Progenitor cell of endocrine pancreas (in vitro differentiated cells): ENCODE results near the gene MYO5A. TPM values are rescaled to one million over a fixed set of nuclear protein-coding genes. Genes with fewer than 3 reads are reported as not detected.

ENCODE experiments used
- DNase-seq: peaks from one replicate; pipeline ENCODE4 v3.0.0; 2021; ENCODE audit warnings: low spot score; ENCODE audit not compliant: unreplicated experiment
- H3K27ac Mint-ChIP-seq: 2 replicates; pipeline ENCODE4 v1.8.0; 2021; ENCODE audit warnings: mild to moderate bottlenecking, moderate library complexity, mixed read lengths
- H3K27me3 Mint-ChIP-seq: 2 replicates; pipeline ENCODE4 v1.8.0; 2021; ENCODE audit warnings: mixed read lengths
- H3K36me3 Mint-ChIP-seq: 2 replicates; pipeline ENCODE4 v1.8.0; 2022; ENCODE audit warnings: mixed read lengths; ENCODE audit not compliant: insufficient read depth
- H3K4me1 Mint-ChIP-seq: 2 replicates; pipeline ENCODE4 v1.8.0; 2021; ENCODE audit warnings: low read depth, mixed read lengths
- H3K4me3 Mint-ChIP-seq: 2 replicates; pipeline ENCODE4 v1.8.0; 2021; ENCODE audit warnings: low read depth, mild to moderate bottlenecking, moderate library complexity, mixed read lengths
- H3K9me3 Mint-ChIP-seq: 2 replicates; pipeline ENCODE4 v1.8.0; 2021; ENCODE audit warnings: low read depth, mixed read lengths
- total RNA-seq: library from RNA; stranded (reverse); gene quantifications from 2 replicates; pipeline ENCODE4 v1.2.1, GENCODE V29; 2021
- TF ChIP-seq, protein P1 (sequence below): fragments of 200-600 bp; sonication (generic); IDR thresholded peaks from one replicate; pipeline ENCODE4 v1.5.0; 2021; ENCODE audit warnings: antibody characterized with exemption, mild to moderate bottlenecking; ENCODE audit not compliant: unreplicated experiment

The MYO5A gene
- total RNA-seq, 1 donor from 2014 or later, result 31.0 TPM

DNA sequence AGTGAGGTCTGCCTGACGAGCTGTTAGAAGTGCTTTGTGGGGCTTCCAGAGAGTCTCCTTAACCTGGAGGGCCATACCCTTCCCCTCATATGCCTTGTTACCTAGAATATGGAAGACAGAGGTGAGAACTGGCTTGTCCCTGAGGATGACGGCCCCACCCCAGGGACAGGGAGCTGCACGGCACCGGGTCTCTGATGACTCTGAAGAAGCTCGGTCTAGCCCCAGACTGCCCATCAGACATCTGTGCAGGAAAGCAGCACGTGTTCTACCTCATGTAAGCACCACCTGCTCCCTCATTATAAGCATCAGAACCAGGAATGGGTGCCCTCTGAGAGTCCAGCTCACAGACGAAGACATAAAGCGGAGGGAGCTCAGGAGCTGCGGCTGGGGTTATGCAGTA lies 251.1 kb downstream of the MYO5A start:
- no peak overlapping the region for H3K27ac Mint-ChIP-seq
- H3K4me1 Mint-ChIP-seq, result peaks cover 12% of the 10 kb centered on the region
- H3K4me3 Mint-ChIP-seq, result no peak overlapping the region
- H3K27me3 Mint-ChIP-seq, result no peaks in the 10 kb centered on the region
- peaks cover 27% of the 10 kb centered on the region for H3K36me3 Mint-ChIP-seq
- TF ChIP-seq, protein P1, sequence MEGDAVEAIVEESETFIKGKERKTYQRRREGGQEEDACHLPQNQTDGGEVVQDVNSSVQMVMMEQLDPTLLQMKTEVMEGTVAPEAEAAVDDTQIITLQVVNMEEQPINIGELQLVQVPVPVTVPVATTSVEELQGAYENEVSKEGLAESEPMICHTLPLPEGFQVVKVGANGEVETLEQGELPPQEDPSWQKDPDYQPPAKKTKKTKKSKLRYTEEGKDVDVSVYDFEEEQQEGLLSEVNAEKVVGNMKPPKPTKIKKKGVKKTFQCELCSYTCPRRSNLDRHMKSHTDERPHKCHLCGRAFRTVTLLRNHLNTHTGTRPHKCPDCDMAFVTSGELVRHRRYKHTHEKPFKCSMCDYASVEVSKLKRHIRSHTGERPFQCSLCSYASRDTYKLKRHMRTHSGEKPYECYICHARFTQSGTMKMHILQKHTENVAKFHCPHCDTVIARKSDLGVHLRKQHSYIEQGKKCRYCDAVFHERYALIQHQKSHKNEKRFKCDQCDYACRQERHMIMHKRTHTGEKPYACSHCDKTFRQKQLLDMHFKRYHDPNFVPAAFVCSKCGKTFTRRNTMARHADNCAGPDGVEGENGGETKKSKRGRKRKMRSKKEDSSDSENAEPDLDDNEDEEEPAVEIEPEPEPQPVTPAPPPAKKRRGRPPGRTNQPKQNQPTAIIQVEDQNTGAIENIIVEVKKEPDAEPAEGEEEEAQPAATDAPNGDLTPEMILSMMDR, result no peak
- no peaks in the 10 kb centered on the region for H3K9me3 Mint-ChIP-seq
- no peak for DNase-seq

DNA sequence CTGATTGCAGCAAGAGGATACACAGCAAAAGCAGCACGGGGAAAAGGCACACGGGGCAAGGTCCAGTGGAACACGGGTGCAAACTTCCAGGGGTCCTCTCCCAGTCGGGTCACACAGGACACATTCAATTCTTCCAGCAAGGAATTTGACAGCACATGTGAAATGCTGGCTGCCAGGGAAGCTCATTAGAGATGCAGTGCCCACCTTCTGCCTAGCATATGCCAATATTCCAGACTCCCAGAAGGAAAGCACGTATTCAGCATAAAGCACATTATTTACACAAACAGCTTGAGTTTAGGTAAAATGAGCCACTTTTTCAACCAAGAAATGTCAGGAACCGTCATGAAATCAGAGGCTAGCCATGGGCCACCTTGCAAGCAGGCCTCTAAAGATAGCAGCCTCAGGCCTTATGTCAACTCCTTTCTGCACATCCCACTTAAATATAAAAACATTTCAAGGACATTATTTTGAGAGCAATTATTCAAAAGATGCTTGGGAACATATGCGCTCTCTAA lies 252.4 kb downstream of the MYO5A start:
- DNase-seq, result no peak
- Mint-ChIP-seq H3K27me3 (no peaks in the 10 kb centered on the region), H3K4me3 (no peak overlapping the region), H3K4me1 (peaks cover 6% of the 10 kb centered on the region), H3K27ac (no peak overlapping the region), H3K9me3 (no peaks in the 10 kb centered on the region), H3K36me3 (peaks cover 35% of the 10 kb centered on the region)
- TF ChIP-seq, protein P1, result no peak

DNA sequence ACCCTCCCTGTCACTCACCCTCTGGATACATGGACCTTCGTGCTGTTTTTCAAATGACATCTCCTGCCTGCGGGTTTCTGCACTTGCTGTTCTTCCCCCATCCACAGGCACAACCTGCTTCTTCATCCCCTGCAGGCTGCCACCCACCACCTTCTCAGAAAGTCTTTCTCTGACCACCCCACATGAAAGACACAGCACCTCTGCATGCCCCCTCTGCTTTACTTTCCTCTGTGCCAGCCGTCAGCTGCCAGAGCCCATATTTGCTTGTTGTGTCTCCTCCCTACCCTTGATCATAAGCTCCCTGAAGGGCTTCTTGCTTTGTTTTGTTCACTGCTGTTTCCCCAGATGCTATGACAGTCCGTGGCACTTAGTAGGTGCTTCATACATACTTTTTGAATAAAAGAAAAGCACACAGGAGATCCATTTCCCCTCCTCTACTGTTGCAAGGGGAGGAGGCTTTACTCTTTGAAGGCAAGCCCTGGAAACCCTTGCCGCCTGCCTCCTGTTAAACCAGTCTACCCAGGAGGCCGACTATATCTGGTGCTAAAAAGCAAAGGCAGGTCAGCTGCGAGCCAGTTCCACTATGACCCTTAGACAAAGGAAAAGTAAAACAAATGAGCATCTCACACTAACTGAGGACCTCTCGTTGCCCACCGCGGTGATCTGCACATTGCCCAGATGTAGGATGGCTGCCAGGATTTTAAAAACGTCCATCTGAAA lies 265.0 kb downstream of the MYO5A start:
- H3K9me3 Mint-ChIP-seq, result no peaks in the 10 kb centered on the region
- peaks cover 31% of the 10 kb centered on the region for H3K36me3 Mint-ChIP-seq
- H3K4me3 Mint-ChIP-seq, result no peak overlapping the region
- peaks cover 34% of the 10 kb centered on the region for H3K4me1 Mint-ChIP-seq
- peak overlapping the region; percentile 96 for H3K27ac Mint-ChIP-seq
- DNase-seq, result no peak
- TF ChIP-seq, protein P1, result no peak
- no peaks in the 10 kb centered on the region for H3K27me3 Mint-ChIP-seq

DNA sequence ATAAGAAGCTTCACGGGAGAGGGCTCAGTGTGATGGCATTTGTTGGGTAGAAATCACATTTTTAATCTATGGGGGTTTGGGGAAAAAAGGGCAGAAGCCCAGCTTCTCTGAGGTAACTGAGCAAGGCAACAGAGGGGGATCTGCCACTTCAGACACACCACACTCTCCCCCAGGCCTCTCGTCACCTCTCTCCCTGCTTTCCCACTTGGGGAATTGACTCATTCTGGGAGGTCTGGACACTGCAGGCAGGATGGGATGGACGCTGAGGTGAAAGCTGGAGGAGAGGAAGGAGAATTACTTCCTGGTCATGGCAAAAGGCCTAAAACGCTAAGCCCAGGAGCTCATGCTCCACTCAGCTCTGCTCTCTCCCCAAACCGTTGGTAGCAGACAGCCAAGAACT lies 266.3 kb downstream of the MYO5A start:
- H3K4me3 Mint-ChIP-seq, result no peak overlapping the region
- H3K27me3 Mint-ChIP-seq, result no peaks in the 10 kb centered on the region
- DNase-seq, result no peak
- H3K4me1 Mint-ChIP-seq, result peaks cover 36% of the 10 kb centered on the region
- H3K9me3 Mint-ChIP-seq, result no peaks in the 10 kb centered on the region
- H3K36me3 Mint-ChIP-seq, result peaks cover 28% of the 10 kb centered on the region
- peak overlapping the region; percentile 96 for H3K27ac Mint-ChIP-seq
- TF ChIP-seq, protein P1, result no peak

DNA sequence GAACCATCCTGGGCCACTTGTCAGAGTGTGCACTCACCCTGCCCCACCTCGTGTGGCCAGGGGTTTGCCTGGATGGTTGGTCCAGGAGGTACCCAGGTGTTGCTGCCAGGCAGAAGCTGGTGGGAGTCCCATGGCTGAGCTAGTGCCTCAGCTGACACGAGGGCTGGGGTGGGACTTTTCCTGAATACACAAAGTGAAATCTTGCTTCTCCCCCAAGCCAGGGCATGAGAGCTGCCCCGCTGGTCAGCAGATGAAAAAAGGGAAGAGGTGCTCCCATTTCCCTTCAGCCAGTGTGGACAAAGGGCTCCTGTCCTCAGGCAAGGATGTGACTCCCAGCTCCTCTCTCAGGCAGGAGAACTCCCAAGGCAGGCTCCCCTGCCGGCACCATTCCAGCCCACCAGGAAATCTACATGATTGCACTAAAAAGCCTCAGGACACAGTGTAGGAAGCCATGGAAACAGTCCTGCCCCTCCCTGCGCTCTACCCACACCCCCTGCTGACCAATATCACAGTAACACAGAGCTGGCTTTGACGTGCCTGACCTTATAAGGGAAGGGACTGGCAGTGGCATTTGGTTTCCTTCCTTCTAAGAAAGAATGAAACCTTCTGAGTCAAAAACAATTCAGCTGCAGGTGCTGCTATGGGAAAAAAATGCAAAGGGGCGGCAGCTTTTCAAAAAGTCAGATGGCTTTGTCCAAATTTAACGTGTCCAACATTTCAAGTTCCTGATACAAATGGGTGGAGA lies 267.0 kb downstream of the MYO5A start:
- peak; percentile 34 for DNase-seq
- H3K4me1 Mint-ChIP-seq, result peaks cover 36% of the 10 kb centered on the region

More for the DNA sequence above, 267.0 kb downstream of the MYO5A start:
- Mint-ChIP-seq H3K36me3 (peaks cover 25% of the 10 kb centered on the region), H3K9me3 (no peaks in the 10 kb centered on the region), H3K27me3 (no peaks in the 10 kb centered on the region), H3K4me3 (no peak overlapping the region), H3K27ac (peak overlapping the region; percentile 96)
- TF ChIP-seq, protein P1, result no peak
